ENCODE results near the gene CACNA1C.

- no peak for TF ChIP-seq CTCF (IDR thresholded peaks at IDR 0.05; ENCODE audit: low read depth, low read length)
- TF ChIP-seq POLR2A (IDR thresholded peaks at IDR 0.05; ENCODE audit: extremely low read depth, insufficient read length): no peak
Observed at GRCh38 chr12:2575245-2575644, 522.5 kb downstream of the CACNA1C start.
